Measurements from ENCODE around the gene DNASE2B. TPM values are rescaled to one million over a fixed set of nuclear protein-coding genes. Genes with fewer than 3 reads are reported as not detected.

Gene DNASE2B
- total RNA-seq, 2 donors from 2014 or later = not detected

DNA sequence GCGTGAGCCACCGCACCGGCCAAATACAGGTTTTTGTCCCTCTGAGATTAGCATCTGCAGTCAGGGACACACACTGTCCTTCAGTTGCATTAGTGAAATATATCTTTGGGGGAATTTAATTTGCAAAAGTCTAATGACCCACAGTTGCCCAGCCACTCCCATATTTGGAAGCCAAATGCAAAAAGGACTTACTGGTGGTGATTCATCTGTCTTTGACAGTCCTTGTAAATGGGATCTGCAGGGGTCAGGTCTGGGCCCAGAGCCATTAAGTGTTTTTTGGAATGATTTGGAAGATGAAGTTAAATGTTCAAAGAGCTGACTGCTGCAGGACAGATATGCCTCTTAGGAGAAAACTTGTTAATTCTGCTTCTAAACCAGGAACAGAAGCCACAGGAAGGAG is 44.6 kb upstream of the DNASE2B start:
- DNase-seq (ENCODE audit: low spot score) = no peak
- Histone ChIP-seq H3K27ac (no peak overlapping the region), H3K4me1 (no peaks in the 10 kb centered on the region), H3K9me3 (no peaks in the 10 kb centered on the region), H3K36me3 (no peaks in the 10 kb centered on the region), H3K27me3 (no peaks in the 10 kb centered on the region), H3K4me3 (no peak overlapping the region)
- TF ChIP-seq, protein P1, sequence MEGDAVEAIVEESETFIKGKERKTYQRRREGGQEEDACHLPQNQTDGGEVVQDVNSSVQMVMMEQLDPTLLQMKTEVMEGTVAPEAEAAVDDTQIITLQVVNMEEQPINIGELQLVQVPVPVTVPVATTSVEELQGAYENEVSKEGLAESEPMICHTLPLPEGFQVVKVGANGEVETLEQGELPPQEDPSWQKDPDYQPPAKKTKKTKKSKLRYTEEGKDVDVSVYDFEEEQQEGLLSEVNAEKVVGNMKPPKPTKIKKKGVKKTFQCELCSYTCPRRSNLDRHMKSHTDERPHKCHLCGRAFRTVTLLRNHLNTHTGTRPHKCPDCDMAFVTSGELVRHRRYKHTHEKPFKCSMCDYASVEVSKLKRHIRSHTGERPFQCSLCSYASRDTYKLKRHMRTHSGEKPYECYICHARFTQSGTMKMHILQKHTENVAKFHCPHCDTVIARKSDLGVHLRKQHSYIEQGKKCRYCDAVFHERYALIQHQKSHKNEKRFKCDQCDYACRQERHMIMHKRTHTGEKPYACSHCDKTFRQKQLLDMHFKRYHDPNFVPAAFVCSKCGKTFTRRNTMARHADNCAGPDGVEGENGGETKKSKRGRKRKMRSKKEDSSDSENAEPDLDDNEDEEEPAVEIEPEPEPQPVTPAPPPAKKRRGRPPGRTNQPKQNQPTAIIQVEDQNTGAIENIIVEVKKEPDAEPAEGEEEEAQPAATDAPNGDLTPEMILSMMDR (IDR thresholded peaks at IDR 0.05) = no peak

DNA sequence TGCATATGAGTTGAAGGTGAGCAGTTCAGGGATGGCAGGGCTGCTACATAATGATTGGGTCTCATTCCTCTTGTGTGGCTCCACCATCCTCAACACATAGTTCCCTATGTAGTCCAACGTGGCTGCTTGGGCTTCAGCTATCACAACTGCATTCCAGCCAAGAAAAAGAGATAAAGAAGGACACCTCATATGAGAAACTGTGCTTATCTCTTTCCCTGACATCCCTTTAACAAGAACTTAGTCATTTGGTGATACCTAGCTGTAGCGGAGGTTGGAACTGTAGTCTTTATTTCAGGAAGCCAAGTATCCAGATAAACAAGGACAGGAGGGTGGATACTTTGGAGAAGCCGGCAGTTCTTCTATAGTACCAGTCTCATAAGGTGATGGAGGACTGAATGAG is 42.7 kb upstream of the DNASE2B start:
- TF ChIP-seq, protein P1 (IDR thresholded peaks at IDR 0.05) = no peak
- H3K27me3 ChIP-seq = no peaks in the 10 kb centered on the region
- no peaks in the 10 kb centered on the region for H3K4me1 ChIP-seq
- no peak overlapping the region for H3K27ac ChIP-seq
- no peak overlapping the region for H3K4me3 ChIP-seq
- H3K9me3 ChIP-seq = no peaks in the 10 kb centered on the region
- no peaks in the 10 kb centered on the region for H3K36me3 ChIP-seq
- DNase-seq (ENCODE audit: low spot score) = no peak

DNA sequence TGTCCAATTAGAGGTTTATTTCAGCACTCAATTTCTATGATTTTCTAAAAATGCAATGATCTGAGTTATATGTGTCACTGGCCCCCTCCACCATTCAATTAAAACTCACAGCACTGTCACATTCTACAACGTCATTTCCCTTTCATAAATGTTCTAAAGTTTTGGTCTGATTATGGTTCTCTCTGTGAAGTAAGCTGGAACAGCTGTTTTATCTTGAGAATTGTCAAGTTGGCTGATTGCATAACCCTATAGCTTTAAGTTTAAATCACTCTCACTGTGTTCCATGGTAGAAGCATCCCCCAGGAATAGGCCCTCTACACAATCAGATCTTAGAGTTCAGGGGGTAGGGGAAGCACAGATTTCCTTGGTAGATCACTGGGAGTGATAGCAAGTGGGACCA is 41.4 kb upstream of the DNASE2B start:
- no peak for DNase-seq (ENCODE audit: low spot score)
- H3K27me3 ChIP-seq = no peaks in the 10 kb centered on the region
- no peaks in the 10 kb centered on the region for H3K4me1 ChIP-seq
- TF ChIP-seq, protein P1 (IDR thresholded peaks at IDR 0.05) = no peak
- H3K9me3 ChIP-seq = no peaks in the 10 kb centered on the region
- no peak overlapping the region for H3K27ac ChIP-seq
- no peak overlapping the region for H3K4me3 ChIP-seq
- no peaks in the 10 kb centered on the region for H3K36me3 ChIP-seq

DNA sequence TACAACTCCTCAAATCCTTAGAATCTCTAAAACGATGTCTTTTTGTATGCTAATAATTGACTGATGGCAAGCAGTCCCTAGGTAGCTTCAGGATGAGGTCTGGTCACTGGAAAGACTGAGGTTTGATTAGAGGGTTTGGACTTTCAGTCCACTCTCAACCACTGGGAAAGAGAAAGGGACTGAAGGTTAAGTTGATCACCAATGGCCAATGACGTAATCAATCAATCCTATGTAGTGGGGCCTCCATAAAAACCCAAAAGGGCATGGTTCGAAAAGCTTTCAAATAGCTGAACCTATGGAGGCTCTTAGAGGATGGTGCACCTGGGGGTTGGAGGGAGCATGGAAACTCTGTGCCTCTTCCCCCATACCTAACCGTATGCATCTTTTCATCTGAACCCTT is 39.6 kb upstream of the DNASE2B start:
- H3K9me3 ChIP-seq = no peaks in the 10 kb centered on the region
- no peak for DNase-seq (ENCODE audit: low spot score)
- no peaks in the 10 kb centered on the region for H3K36me3 ChIP-seq
- H3K4me3 ChIP-seq = no peak overlapping the region
- no peaks in the 10 kb centered on the region for H3K4me1 ChIP-seq
- no peak overlapping the region for H3K27ac ChIP-seq
- TF ChIP-seq, protein P1 (IDR thresholded peaks at IDR 0.05) = no peak
- no peaks in the 10 kb centered on the region for H3K27me3 ChIP-seq

DNA sequence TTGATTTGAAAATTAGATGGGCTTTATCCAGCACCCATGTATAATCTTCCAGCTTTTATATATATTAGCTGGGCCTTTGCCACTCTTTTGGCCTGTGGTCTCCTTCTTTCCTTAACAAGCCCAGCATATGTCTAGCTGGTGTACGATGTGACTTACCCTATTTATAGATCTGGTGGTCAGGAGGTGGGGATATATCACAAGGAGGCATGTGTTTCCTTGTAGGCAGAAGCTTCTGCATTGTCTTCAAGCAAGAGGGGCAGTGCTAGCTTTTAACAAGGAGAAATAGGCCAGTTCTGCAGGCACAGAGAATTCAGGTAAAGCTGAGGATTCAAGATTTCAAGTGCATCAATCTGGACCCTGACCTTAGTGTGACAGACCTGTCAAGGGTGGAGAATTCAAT is 38.0 kb upstream of the DNASE2B start:
- H3K9me3 ChIP-seq = no peaks in the 10 kb centered on the region
- no peaks in the 10 kb centered on the region for H3K4me1 ChIP-seq
- no peaks in the 10 kb centered on the region for H3K36me3 ChIP-seq
- no peak overlapping the region for H3K27ac ChIP-seq
- no peak overlapping the region for H3K4me3 ChIP-seq
- no peaks in the 10 kb centered on the region for H3K27me3 ChIP-seq
- TF ChIP-seq, protein P1 (IDR thresholded peaks at IDR 0.05) = no peak
- DNase-seq (ENCODE audit: low spot score) = no peak

DNA sequence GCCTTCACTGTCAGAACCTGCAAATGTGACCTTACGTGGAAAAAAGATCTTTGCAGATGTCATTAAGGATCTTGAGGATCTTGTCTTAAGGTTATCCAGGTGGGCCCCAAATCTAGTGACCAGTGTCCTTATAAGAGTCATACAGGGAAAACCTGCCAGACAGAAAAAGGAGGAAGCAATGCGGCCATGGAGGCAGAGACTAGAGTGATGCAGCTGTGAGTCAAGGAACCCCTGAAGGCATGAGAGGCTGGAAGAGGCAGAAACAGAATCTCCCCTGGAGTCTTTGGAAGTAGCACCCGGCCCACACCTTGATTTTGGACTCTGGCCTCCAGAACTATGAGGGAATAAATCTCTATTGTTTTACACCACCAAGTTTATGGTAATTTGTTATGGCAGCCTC is 36.5 kb upstream of the DNASE2B start:
- H3K27me3 ChIP-seq = no peaks in the 10 kb centered on the region
- peaks cover 0 to 10% of the 10 kb centered on the region in 2 donors for H3K4me1 ChIP-seq
- no peak for DNase-seq (ENCODE audit: low spot score)
- no peaks in the 10 kb centered on the region for H3K9me3 ChIP-seq
- no peaks in the 10 kb centered on the region for H3K36me3 ChIP-seq
- H3K27ac ChIP-seq = no peak overlapping the region
- TF ChIP-seq, protein P1 (IDR thresholded peaks at IDR 0.05) = no peak
- H3K4me3 ChIP-seq = no peak overlapping the region
